ENCODE measurements around the gene NUP210.

GRCh38 chr3:13280122-13280790 lies 139.9 kb downstream of the NUP210 start:
- no peak for TF ChIP-seq CTCF (IDR thresholded peaks at IDR 0.05)
- no peak for TF ChIP-seq POLR2A (IDR thresholded peaks at IDR 0.05)

Data from testis (tissue), 2 donors.